CD14-positive monocyte (primary cell): Measurements from ENCODE around the gene UTP25. TPM values are rescaled to one million over a fixed set of nuclear protein-coding genes. Genes with fewer than 3 reads are reported as not detected.

ENCODE experiments used
- DNase-seq, 3 donors: peaks; one replicate each; pipeline ENCODE4 v3.0.0-alpha.2; 2011 to 2022
- H2AFZ ChIP-seq: 2 replicates; pipeline ENCODE4 v1.6.0; 2012; ENCODE audit warnings: mild to moderate bottlenecking, low read depth, low read length, inconsistent platforms; ENCODE audit not compliant: insufficient read depth, poor library complexity, severe bottlenecking
- H3K27ac ChIP-seq, 2 donors: 1 replicate in 1 of 2; 2 replicates in 1 of 2; pipeline ENCODE4 v1.5.1; 2012 to 2013; ENCODE audit warnings: low read length in 2 of 2, control low read depth in 1 of 2, inconsistent platforms in 1 of 2, low read depth in 1 of 2, mild to moderate bottlenecking in 1 of 2
- H3K27me3 ChIP-seq, 2 donors: one replicate each; pipeline versions ENCODE4 v1.6.0 to v1.6.1; 2011 to 2013; ENCODE audit warnings: low read length in 2 of 2; ENCODE audit not compliant: control insufficient read depth in 2 of 2, insufficient read depth in 2 of 2
- H3K36me3 ChIP-seq, 2 donors: replicated peaks in 1 of 2; 1 replicate in 1 of 2; 2 replicates in 1 of 2; pipeline versions ENCODE4 v1.5.1 to v1.6.1; 2012 to 2013; ENCODE audit warnings: low read length in 2 of 2, control low read depth in 1 of 2, inconsistent platforms in 1 of 2, mild to moderate bottlenecking in 1 of 2; ENCODE audit not compliant: insufficient read depth in 2 of 2, control insufficient read depth in 1 of 2
- H3K4me1 ChIP-seq, 2 donors: 1 replicate in 1 of 2; 2 replicates in 1 of 2; pipeline versions ENCODE4 v1.5.1 to v1.6.1; 2012 to 2013; ENCODE audit warnings: low read length in 2 of 2, control low read depth in 1 of 2, inconsistent platforms in 1 of 2, mild to moderate bottlenecking in 1 of 2, moderate library complexity in 1 of 2; ENCODE audit not compliant: insufficient read depth in 2 of 2, control insufficient read depth in 1 of 2
- H3K4me2 ChIP-seq: replicated peaks from 2 replicates; pipeline ENCODE3; 2012; ENCODE audit warnings: low read length, moderate library complexity, mild to moderate bottlenecking; ENCODE audit not compliant: poor library complexity, severe bottlenecking; ENCODE audit errors: extremely low read depth
- H3K4me3 ChIP-seq, 3 experiments: fragments of 200-600 bp in 1 of 3; sonication (generic) in 1 of 3; replicated peaks in 1 of 3; 1 replicate in 2 of 3; 2 replicates in 1 of 3; pipeline ENCODE4 v1.5.1; 2011 to 2013; ENCODE audit warnings: low read length in 3 of 3, mild to moderate bottlenecking in 3 of 3, control low read depth in 2 of 3, low read depth in 2 of 3, inconsistent platforms in 1 of 3, moderate library complexity in 1 of 3
- H3K79me2 ChIP-seq: 2 replicates; pipeline ENCODE4 v1.6.0; 2012; ENCODE audit warnings: mild to moderate bottlenecking, control low read depth, inconsistent platforms, low read length, moderate library complexity; ENCODE audit not compliant: insufficient read depth
- H3K9ac ChIP-seq: 2 replicates; pipeline ENCODE4 v1.6.0; 2017; ENCODE audit warnings: low read length, mild to moderate bottlenecking; ENCODE audit not compliant: insufficient read depth, poor library complexity, severe bottlenecking
- H3K9me3 ChIP-seq, 2 donors: replicated peaks in 1 of 2; 1 replicate in 1 of 2; 2 replicates in 1 of 2; pipeline versions ENCODE4 v1.5.1 to v1.6.1; 2012 to 2013; ENCODE audit warnings: low read length in 2 of 2, control low read depth in 1 of 2; ENCODE audit not compliant: control insufficient read depth in 1 of 2, insufficient read depth in 1 of 2
- H4K20me1 ChIP-seq: 2 replicates; pipeline ENCODE4 v1.6.0; 2012; ENCODE audit warnings: mild to moderate bottlenecking, low read length, control low read depth, moderate library complexity; ENCODE audit not compliant: insufficient read depth
- H3K27ac Mint-ChIP-seq, 7 donors: one replicate each; pipeline ENCODE4 v1.8.0; 2020; ENCODE audit warnings: mild to moderate bottlenecking in 7 of 7, mixed read lengths in 7 of 7, moderate library complexity in 6 of 7, inconsistent platforms in 2 of 7
- H3K27me3 Mint-ChIP-seq, 3 donors: one replicate each; pipeline ENCODE4 v1.8.0; 2021 to 2022; ENCODE audit warnings: low read depth in 3 of 3, mild to moderate bottlenecking in 3 of 3, mixed read lengths in 3 of 3, moderate library complexity in 3 of 3, inconsistent platforms in 1 of 3
- H3K36me3 Mint-ChIP-seq, 2 donors: one replicate each; pipeline ENCODE4 v1.8.0; 2020; ENCODE audit warnings: mixed read lengths in 2 of 2, inconsistent platforms in 1 of 2, mild to moderate bottlenecking in 1 of 2
- H3K4me1 Mint-ChIP-seq: one replicate; pipeline ENCODE4 v1.8.0; 2020; ENCODE audit warnings: mild to moderate bottlenecking, mixed read lengths
- H3K4me3 Mint-ChIP-seq, 2 donors: one replicate each; pipeline ENCODE4 v1.8.0; 2020; ENCODE audit warnings: mild to moderate bottlenecking in 2 of 2, mixed read lengths in 2 of 2, moderate library complexity in 1 of 2
- H3K9me3 Mint-ChIP-seq, 7 donors: one replicate each; pipeline ENCODE4 v1.8.0; 2020 to 2022; ENCODE audit warnings: mixed read lengths in 7 of 7, mild to moderate bottlenecking in 6 of 7, moderate library complexity in 6 of 7, inconsistent platforms in 2 of 7
- CTCF ChIP-seq: fragments of 200-600 bp; IDR thresholded peaks from one replicate; pipeline ENCODE4 v1.8.0; 2022; ENCODE audit warnings: antibody characterized with exemption, mild to moderate bottlenecking
- WGBS: methylation state at CpG from one replicate; pipeline ENCODE4 v1.1.5; 2013; ENCODE audit warnings: missing lambda C conversion rate; ENCODE audit not compliant: insufficient coverage; 5-methylcytosine and 5-hydroxymethylcytosine counted together
- intact Hi-C, 2 donors: fragments of 100-400 bp; cut with micrococcal nuclease; formaldehyde crosslinking; loops; one replicate each; pipeline versions ENCODE4 v1.15.0 to v1.15.1; 2023
- polyA plus RNA-seq, 3 donors: library from polyadenylated mRNA; depleted of rRNA in 1 of 3; unstranded in 2 of 3; stranded (reverse) in 1 of 3; fragments of 300-500 nt in 2 of 3; fragments of >200 nt in 1 of 3; fragmentation: Illumina TruSeq in 2 of 3; gene quantifications; 1 replicate in 2 of 3; 2 replicates in 1 of 3; pipeline ENCODE4 v1.2.3, GENCODE V29; 2012 to 2021

UTP25 gene
- polyA plus RNA-seq, 3 donors = 0.98 to 1.4 (median 1.1) TPM

- H3K9me3 Mint-ChIP-seq = peaks cover 0 to 3% (median 0%) of the 10 kb centered on the region in 7 donors
- intact Hi-C loops = no loop called here
Observed at GRCh38 chr1:209899948-209900347, 72.2 kb downstream of the UTP25 start.

GRCh38 chr1:209900734-209901133, 73.0 kb downstream of the UTP25 start:
- no peaks in the 10 kb centered on the region for H3K79me2 ChIP-seq
- no peak overlapping the region for H3K4me3 Mint-ChIP-seq
- H3K4me1 Mint-ChIP-seq = no peaks in the 10 kb centered on the region
- intact Hi-C loops = no loop called here
- H3K36me3 ChIP-seq = no peaks in the 10 kb centered on the region
- no CpG with 5 or more reads among the region's 1 CpG for WGBS
- H3K4me2 ChIP-seq = no peak overlapping the region
- H3K27ac Mint-ChIP-seq = no peak overlapping the region
- no peak overlapping the region for H3K27ac ChIP-seq
- no peaks in the 10 kb centered on the region for H3K9me3 ChIP-seq
- H3K4me1 ChIP-seq = no peaks in the 10 kb centered on the region
- H3K27me3 Mint-ChIP-seq = peaks cover 0 to 6% (median 2%) of the 10 kb centered on the region in 3 donors
- no peak for DNase-seq
- H4K20me1 ChIP-seq = no peaks in the 10 kb centered on the region
- H2AFZ ChIP-seq = no peak overlapping the region
- H3K9ac ChIP-seq = no peak overlapping the region
- H3K4me3 ChIP-seq = no peak overlapping the region
- peaks cover 0 to 3% (median 0%) of the 10 kb centered on the region in 7 donors for H3K9me3 Mint-ChIP-seq
- no peaks in the 10 kb centered on the region for H3K36me3 Mint-ChIP-seq
- no peak for TF ChIP-seq CTCF
- H3K27me3 ChIP-seq = no peaks in the 10 kb centered on the region

More at GRCh38 chr1:209899948-209900347, 72.2 kb downstream of the UTP25 start:
- no peaks in the 10 kb centered on the region for H4K20me1 ChIP-seq
- no peak overlapping the region for H3K4me3 Mint-ChIP-seq
- H3K4me1 Mint-ChIP-seq = no peaks in the 10 kb centered on the region
- no peaks in the 10 kb centered on the region for H3K36me3 ChIP-seq
- WGBS = no CpG with 5 or more reads among the region's 3 CpGs
- no peaks in the 10 kb centered on the region for H3K27me3 ChIP-seq
- H3K27ac Mint-ChIP-seq = no peak overlapping the region
- no peak overlapping the region for H3K4me2 ChIP-seq
- no peak for DNase-seq
- H3K9me3 ChIP-seq = no peaks in the 10 kb centered on the region
- peaks cover 0 to 6% (median 2%) of the 10 kb centered on the region in 3 donors for H3K27me3 Mint-ChIP-seq
- H3K79me2 ChIP-seq = no peaks in the 10 kb centered on the region
- H3K36me3 Mint-ChIP-seq = no peaks in the 10 kb centered on the region
- H3K9ac ChIP-seq = no peak overlapping the region
- H2AFZ ChIP-seq = no peak overlapping the region
- no peak overlapping the region for H3K4me3 ChIP-seq
- H3K27ac ChIP-seq = no peak overlapping the region
- peak; percentile 12 for TF ChIP-seq CTCF
- no peaks in the 10 kb centered on the region for H3K4me1 ChIP-seq
